H1 (cell line): ENCODE data around the gene NECTIN1. TPM values are rescaled to one million over a fixed set of nuclear protein-coding genes. Genes with fewer than 3 reads are reported as not detected.

Experiments
- CTCF ChIA-PET: fragments of 300-600 bp; sonication (Branson Sonifier 250); formaldehyde crosslinking; loops from one replicate; lab custom pipeline; 2021; ENCODE audit not compliant: partially characterized antibody; lab: Charles Lee
- POLR2A ChIA-PET: fragments of 300-600 bp; sonication (Branson Sonifier 250); formaldehyde crosslinking; loops from one replicate; lab custom pipeline; 2021; ENCODE audit warnings: inconsistent platforms; ENCODE audit not compliant: partially characterized antibody; lab: Charles Lee
- DNase-seq, 2 experiments: peaks; one replicate each; pipeline versions ENCODE4 v3.0.0 to v3.0.0-alpha.2; 2010 to 2022; ENCODE audit warnings: low spot score in 2 of 2, low read depth in 1 of 2, mixed read lengths in 1 of 2
- FAIRE-seq: peaks from 2 replicates; lab custom pipeline; 2011; peaks lifted over from hg19 to GRCh38; lab: Jason Lieb, UNC
- H2AFZ ChIP-seq: 2 replicates; pipeline ENCODE4 v1.8.1; 2012; ENCODE audit warnings: low read length, inconsistent platforms
- H2AK5ac ChIP-seq: 2 replicates; pipeline ENCODE4 v1.6.1; 2013; ENCODE audit warnings: low read depth, low read length
- H2BK120ac ChIP-seq: replicated peaks from 2 replicates; pipeline ENCODE3; 2013; ENCODE audit warnings: low read depth, low read length, inconsistent platforms
- H2BK12ac ChIP-seq: 2 replicates; pipeline ENCODE4 v1.6.1; 2013; ENCODE audit warnings: low read depth, low read length
- H2BK15ac ChIP-seq: 2 replicates; pipeline ENCODE4 v1.6.1; 2013; ENCODE audit warnings: low read length
- H2BK20ac ChIP-seq: 2 replicates; pipeline ENCODE4 v1.6.1; 2013; ENCODE audit warnings: low read length
- H2BK5ac ChIP-seq: 2 replicates; pipeline ENCODE4 v1.6.1; 2013; ENCODE audit warnings: low read depth, low read length
- H3K14ac ChIP-seq: 2 replicates; pipeline ENCODE4 v1.6.1; 2013; ENCODE audit warnings: inconsistent platforms; ENCODE audit not compliant: insufficient read length
- H3K18ac ChIP-seq: 2 replicates; pipeline ENCODE4 v1.6.1; 2013; ENCODE audit warnings: low read length; ENCODE audit errors: extremely low read depth
- H3K23ac ChIP-seq: 2 replicates; pipeline ENCODE4 v1.6.1; 2013; ENCODE audit warnings: inconsistent platforms; ENCODE audit not compliant: insufficient read length
- H3K23me2 ChIP-seq: 2 replicates; pipeline ENCODE4 v1.6.1; 2013; ENCODE audit warnings: low read depth, low read length
- H3K27ac ChIP-seq: 2 replicates; pipeline ENCODE4 v1.6.1; 2011; ENCODE audit warnings: low read depth, low read length, inconsistent platforms
- H3K27me3 ChIP-seq, 4 experiments: replicated peaks in 1 of 4; 1 replicate in 1 of 4; 2 replicates in 3 of 4; pipeline versions ENCODE4 v1.6.1 to v1.8.1; 2011 to 2013; ENCODE audit warnings: low read length in 3 of 4, mild to moderate bottlenecking in 3 of 4, inconsistent platforms in 2 of 4, mixed read lengths in 2 of 4, moderate library complexity in 1 of 4; ENCODE audit not compliant: control insufficient read depth in 3 of 4, insufficient read depth in 3 of 4; ENCODE audit errors: extremely low read depth in 1 of 4
- H3K36me3 ChIP-seq, 4 experiments: 2 replicates each; pipeline versions ENCODE4 v1.6.1 to v1.8.1; 2011 to 2013; ENCODE audit warnings: mild to moderate bottlenecking in 4 of 4, low read length in 3 of 4, moderate library complexity in 2 of 4, control low read depth in 1 of 4, inconsistent platforms in 1 of 4; ENCODE audit not compliant: insufficient read depth in 4 of 4, control insufficient read depth in 2 of 4
- H3K4ac ChIP-seq: replicated peaks from 2 replicates; pipeline ENCODE3; 2013; ENCODE audit warnings: low read length, low read depth, mixed read lengths, inconsistent platforms; ENCODE audit not compliant: insufficient read length
- H3K4me1 ChIP-seq, 4 experiments: replicated peaks in 1 of 4; 1 replicate in 1 of 4; 2 replicates in 3 of 4; pipeline versions ENCODE4 v1.6.1 to v1.8.1; 2011 to 2013; ENCODE audit warnings: low read length in 3 of 4, inconsistent platforms in 2 of 4, mixed read lengths in 1 of 4; ENCODE audit not compliant: insufficient read depth in 4 of 4, control insufficient read depth in 3 of 4
- H3K4me2 ChIP-seq, 2 experiments: 2 replicates each; pipeline versions ENCODE4 v1.6.1 to v1.8.1; 2011 to 2013; ENCODE audit warnings: low read depth in 2 of 2, low read length in 2 of 2, control low read depth in 1 of 2, inconsistent platforms in 1 of 2, mild to moderate bottlenecking in 1 of 2; ENCODE audit not compliant: insufficient read depth in 1 of 2
- H3K4me3 ChIP-seq, 4 experiments: fragments of 200-600, 300-600 bp in 1 of 4; sonication (generic), shearing (Covaris generic), sonication (Bioruptor Twin) in 1 of 4; 2 replicates each; pipeline versions ENCODE4 v1.5.1 to v1.8.1; 2011 to 2016; ENCODE audit warnings: low read length in 4 of 4, low read depth in 3 of 4, control low read depth in 2 of 4, inconsistent platforms in 2 of 4, mild to moderate bottlenecking in 2 of 4, mixed read lengths in 1 of 4, moderate library complexity in 1 of 4; ENCODE audit not compliant: insufficient read depth in 2 of 4; ENCODE audit errors: extremely low read depth in 1 of 4
- H3K56ac ChIP-seq: replicated peaks from 2 replicates; pipeline ENCODE3; 2013; ENCODE audit warnings: low read depth, mild to moderate bottlenecking, mixed read lengths, low read length, inconsistent platforms; ENCODE audit not compliant: insufficient read length
- H3K79me1 ChIP-seq: 2 replicates; pipeline ENCODE4 v1.6.1; 2013; ENCODE audit warnings: low read depth, low read length, control low read depth
- H3K79me2 ChIP-seq, 2 experiments: 2 replicates each; pipeline versions ENCODE4 v1.6.1 to v1.8.1; 2012 to 2013; ENCODE audit warnings: low read length in 2 of 2, mild to moderate bottlenecking in 2 of 2, inconsistent platforms in 1 of 2; ENCODE audit not compliant: insufficient read depth in 2 of 2, control insufficient read depth in 1 of 2
- H3K9ac ChIP-seq, 4 experiments: replicated peaks in 1 of 4; 1 replicate in 1 of 4; 2 replicates in 3 of 4; pipeline versions ENCODE4 v1.6.1 to v1.8.1; 2011 to 2013; ENCODE audit warnings: low read depth in 3 of 4, low read length in 3 of 4, control low read depth in 2 of 4, mild to moderate bottlenecking in 2 of 4, moderate library complexity in 2 of 4, inconsistent platforms in 1 of 4; ENCODE audit errors: extremely low read depth in 1 of 4
- H3K9me3 ChIP-seq, 2 experiments: 2 replicates each; pipeline versions ENCODE4 v1.6.1 to v1.8.1; 2012 to 2013; ENCODE audit warnings: mild to moderate bottlenecking in 2 of 2, moderate library complexity in 2 of 2, control low read depth in 1 of 2, inconsistent platforms in 1 of 2, low read depth in 1 of 2, low read length in 1 of 2, mixed read lengths in 1 of 2; ENCODE audit not compliant: insufficient read depth in 2 of 2
- H4K20me1 ChIP-seq, 2 experiments: replicated peaks in 1 of 2; 2 replicates each; pipeline versions ENCODE3 to v1.8.1; 2011 to 2013; ENCODE audit warnings: inconsistent platforms in 2 of 2, low read length in 2 of 2, mild to moderate bottlenecking in 1 of 2; ENCODE audit not compliant: insufficient read depth in 2 of 2, control insufficient read depth in 1 of 2
- H4K5ac ChIP-seq: 2 replicates; pipeline ENCODE4 v1.6.1; 2013; ENCODE audit warnings: low read length, low read depth, mixed read lengths, inconsistent platforms; ENCODE audit not compliant: insufficient read length
- H4K8ac ChIP-seq: 2 replicates; pipeline ENCODE4 v1.8.0; 2013; ENCODE audit warnings: mild to moderate bottlenecking, moderate library complexity, low read length, inconsistent platforms; ENCODE audit not compliant: insufficient read depth; ENCODE audit errors: extremely low read depth
- H4K91ac ChIP-seq: replicated peaks from 2 replicates; pipeline ENCODE3; 2013; ENCODE audit warnings: low read length, mixed read lengths, inconsistent platforms; ENCODE audit not compliant: insufficient read length
- BACH1 ChIP-seq: IDR thresholded peaks from 2 replicates; pipeline ENCODE4 v1.6.1; 2012; ENCODE audit warnings: low read length, improper control_type of control experiment
- CHD1 ChIP-seq: IDR thresholded peaks from 2 replicates; pipeline ENCODE4 v1.6.1; 2012; ENCODE audit warnings: low read depth, low read length, improper control_type of control experiment
- CHD2 ChIP-seq: IDR thresholded peaks from 2 replicates; pipeline ENCODE4 v1.6.1; 2012; ENCODE audit warnings: low read length, improper control_type of control experiment
- FOSL1 ChIP-seq: IDR thresholded peaks from 2 replicates; pipeline ENCODE4 v1.6.1; 2011; ENCODE audit warnings: mild to moderate bottlenecking, low read depth, low read length, moderate library complexity; ENCODE audit not compliant: insufficient read depth
- HDAC2 ChIP-seq, 2 experiments: fragments of 300-600 bp in 1 of 2; sonication (generic) in 1 of 2; IDR thresholded peaks; 2 replicates each; pipeline ENCODE4 v1.6.1; 2011 to 2012; ENCODE audit warnings: low read depth in 2 of 2, low read length in 2 of 2, mild to moderate bottlenecking in 2 of 2, moderate library complexity in 2 of 2, borderline replicate concordance in 1 of 2, inconsistent platforms in 1 of 2
- KDM1A ChIP-seq: fragments of 200-600, 300-600 bp; sonication (generic); IDR thresholded peaks from 2 replicates; pipeline ENCODE4 v1.7.1; 2016; ENCODE audit warnings: mild to moderate bottlenecking, low read length, borderline replicate concordance
- NANOG ChIP-seq: IDR thresholded peaks from 2 replicates; pipeline ENCODE4 v1.6.1; 2011; ENCODE audit warnings: low read length, low read depth, mild to moderate bottlenecking, inconsistent platforms; ENCODE audit not compliant: insufficient read depth, poor library complexity, severe bottlenecking
- POU5F1 ChIP-seq: IDR thresholded peaks from 2 replicates; pipeline ENCODE4 v1.6.1; 2011; ENCODE audit warnings: low read depth, mild to moderate bottlenecking, low read length, moderate library complexity
- SUZ12 ChIP-seq: fragments of 200-600 bp; sonication (generic); IDR thresholded peaks from 2 replicates; pipeline ENCODE4 v1.6.1; 2012; ENCODE audit warnings: mild to moderate bottlenecking, inconsistent platforms, low read length, moderate library complexity, mixed read lengths
- TCF12 ChIP-seq: IDR thresholded peaks from 2 replicates; pipeline ENCODE4 v1.6.1; 2011; ENCODE audit warnings: low read depth, mild to moderate bottlenecking, low read length
- WGBS, 2 experiments: shearing (Covaris generic) in 1 of 2; methylation state at CpG; one replicate each; pipeline versions ENCODE4 v1.1.6 to v1.1.7; 2013 to 2015; ENCODE audit warnings: low lambda C conversion rate in 2 of 2, mixed read lengths in 2 of 2, inconsistent platforms in 1 of 2, low coverage in 1 of 2, missing lambda C conversion rate in 1 of 2; ENCODE audit not compliant: insufficient replicate concordance in 2 of 2, insufficient coverage in 1 of 2, insufficient read length in 1 of 2; ENCODE audit errors: extremely low coverage in 1 of 2, missing lambda C conversion rate in 1 of 2; 5-methylcytosine and 5-hydroxymethylcytosine counted together
- polyA plus RNA-seq, 7 experiments: library from polyadenylated mRNA; depleted of rRNA in 3 of 7; stranded (reverse) in 5 of 7; unstranded in 2 of 7; fragments of >200 nt in 5 of 7; fragments of 200-250 nt in 2 of 7; gene quantifications; 1 replicate in 5 of 7; 2 replicates in 1 of 7; 4 replicates in 1 of 7; pipeline versions ENCODE4 v1.2.1 to v1.2.3, GENCODE V29; 2011 to 2013; ENCODE audit warnings: missing spikeins in 2 of 7, mixed read lengths in 2 of 7
- total RNA-seq: library from RNA; stranded (reverse); fragmentation: NEBNext Ultra II Directional; extraction: Animal tissue kit (Norgen Biotek cat#: 25700); gene quantifications from 2 replicates; pipeline ENCODE4 v1.2.1, GENCODE V29; 2021

NECTIN1 gene
- total and polyA plus RNA-seq, 2 of the 8 experiments (the other 6 are each of a cell fraction or from before 2014, with no cell fraction given) = 43.2 to 97.7 TPM

GRCh38 chr11:119673759-119674336 is 55.2 kb downstream of the NECTIN1 start:
- Histone ChIP-seq H4K91ac (no peak overlapping the region), H3K9me3 (peaks cover 10 to 14% of the 10 kb centered on the region in 2 experiments; a peak in 3 of 4 replicates), H3K79me1 (no peaks in the 10 kb centered on the region), H3K4ac (no peak overlapping the region), H2BK5ac (no peak overlapping the region), H2BK20ac (no peak overlapping the region), H3K23me2 (no peaks in the 10 kb centered on the region), H3K23ac (no peak overlapping the region), H3K79me2 (no peaks in the 10 kb centered on the region; a peak in 1 of 4 replicates), H4K20me1 (peaks cover 16 to 29% of the 10 kb centered on the region in 2 experiments), H3K27ac (no peak overlapping the region), H4K8ac (no peak overlapping the region), H3K4me1 (no peaks in the 10 kb centered on the region; a peak in 3 of 7 replicates), H2AFZ (no peak overlapping the region), H2AK5ac (no peak overlapping the region), H3K4me3 (no peak overlapping the region), H2BK15ac (no peak overlapping the region), H3K36me3 (peaks cover 20 to 45% (median 42%) of the 10 kb centered on the region in 4 experiments), H4K5ac (no peak overlapping the region), H3K18ac (no peak overlapping the region), H2BK120ac (no peak overlapping the region), H3K14ac (no peak overlapping the region)
- DNase-seq (no peak), FAIRE-seq (no peak)
- WGBS, 2 experiments = 86% methylated on average over 12 of the region's 15 CpGs; no CpG with 5 or more reads in 1 of the 2 experiments
- POLR2A ChIA-PET = interaction anchor here (1.0 to 1.5 kb wide), 3 partner anchors 10 to 53 kb away, joined by 3 read pairs; no protein-coding TSS in a partner anchor
- no peak for TF ChIP-seq HDAC2 (IDR thresholded peaks at IDR 0.05; ENCODE audit: borderline replicate concordance in 1 of 2, low read depth in 2 of 2, low read length in 2 of 2)
- no peak for TF ChIP-seq POU5F1
- no peak for TF ChIP-seq CHD2
- TF ChIP-seq TCF12 = no peak
- no peak for TF ChIP-seq CHD1
- TF ChIP-seq KDM1A = no peak
- no peak for TF ChIP-seq NANOG
- no peak for TF ChIP-seq SUZ12
- no peak for TF ChIP-seq BACH1
- no peak for TF ChIP-seq FOSL1
- TF ChIP-seq, all 59 proteins: peak for 0
- Histone ChIP-seq H3K4me2 (no peak overlapping the region), H2BK12ac (no peak overlapping the region), H3K56ac (no peak overlapping the region), H3K27me3 (no peaks in the 10 kb centered on the region), H3K9ac (no peak overlapping the region)
- CTCF ChIA-PET = interaction anchor here (0.5 to 9.6 kb wide), 14 partner anchors 9 to 434 kb away, joined by 3 to 55 read pairs (median 4); no protein-coding TSS in a partner anchor
